ENCODE results near the gene C6orf136. TPM values are rescaled to one million over a fixed set of nuclear protein-coding genes. Genes with fewer than 3 reads are reported as not detected.

C6orf136 gene
- total and polyA plus RNA-seq, 2 donors from 2014 or later: 27.4 to 45.6 TPM

DNA sequence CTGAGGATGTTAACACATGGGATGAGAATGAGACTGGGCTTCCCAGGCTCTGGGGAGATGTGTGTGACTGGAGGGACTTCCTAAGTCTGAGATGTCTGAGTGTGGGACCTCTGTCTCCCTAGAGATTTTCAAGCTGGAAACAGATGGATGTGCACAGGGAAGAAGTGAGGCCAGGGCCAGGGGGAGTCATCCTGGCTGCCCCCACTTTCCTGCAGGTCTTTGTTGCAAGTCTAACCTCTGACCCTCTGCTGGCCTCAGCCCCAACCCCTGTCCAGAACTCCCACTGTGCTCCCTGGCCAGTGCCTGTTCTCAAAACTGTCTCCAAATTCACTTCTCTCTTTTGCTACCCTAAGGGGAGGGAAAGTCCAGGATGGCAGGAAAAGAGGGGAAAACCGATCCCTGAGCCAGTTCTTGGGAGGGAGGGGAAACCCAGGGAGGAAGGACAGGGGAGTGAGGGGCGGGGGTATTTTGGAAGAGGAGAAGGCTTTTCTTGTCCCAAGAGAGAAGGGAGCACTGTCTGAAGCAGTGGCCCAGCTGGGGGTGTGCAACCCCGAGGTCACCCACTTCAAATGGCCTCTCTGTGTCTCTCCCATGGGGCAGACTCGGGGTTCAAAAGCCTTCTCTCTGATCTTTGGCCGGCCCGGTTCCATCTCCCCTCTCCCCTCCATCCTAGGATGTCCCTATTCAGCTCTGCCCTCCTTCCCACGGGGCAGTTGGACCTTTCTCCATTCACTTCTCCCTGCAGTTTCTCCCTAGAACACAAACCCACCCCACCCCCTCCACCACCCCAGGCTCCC, 36.4 kb downstream of the C6orf136 start:
- intact Hi-C loops (cut with DNase I): loop anchor here (5.0 kb wide), 1 partner anchor 39 kb away; the partner anchor contains the start of gene TUBB
- TF ChIP-seq, protein P1, sequence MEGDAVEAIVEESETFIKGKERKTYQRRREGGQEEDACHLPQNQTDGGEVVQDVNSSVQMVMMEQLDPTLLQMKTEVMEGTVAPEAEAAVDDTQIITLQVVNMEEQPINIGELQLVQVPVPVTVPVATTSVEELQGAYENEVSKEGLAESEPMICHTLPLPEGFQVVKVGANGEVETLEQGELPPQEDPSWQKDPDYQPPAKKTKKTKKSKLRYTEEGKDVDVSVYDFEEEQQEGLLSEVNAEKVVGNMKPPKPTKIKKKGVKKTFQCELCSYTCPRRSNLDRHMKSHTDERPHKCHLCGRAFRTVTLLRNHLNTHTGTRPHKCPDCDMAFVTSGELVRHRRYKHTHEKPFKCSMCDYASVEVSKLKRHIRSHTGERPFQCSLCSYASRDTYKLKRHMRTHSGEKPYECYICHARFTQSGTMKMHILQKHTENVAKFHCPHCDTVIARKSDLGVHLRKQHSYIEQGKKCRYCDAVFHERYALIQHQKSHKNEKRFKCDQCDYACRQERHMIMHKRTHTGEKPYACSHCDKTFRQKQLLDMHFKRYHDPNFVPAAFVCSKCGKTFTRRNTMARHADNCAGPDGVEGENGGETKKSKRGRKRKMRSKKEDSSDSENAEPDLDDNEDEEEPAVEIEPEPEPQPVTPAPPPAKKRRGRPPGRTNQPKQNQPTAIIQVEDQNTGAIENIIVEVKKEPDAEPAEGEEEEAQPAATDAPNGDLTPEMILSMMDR (IDR thresholded peaks at IDR 0.05; ENCODE audit: borderline replicate concordance, extremely low read depth, insufficient read depth): no peak
- Histone ChIP-seq H3K9ac (ENCODE audit: low read length in 3 of 3) (peak overlapping the region in 2 of 3 donors; percentile 1 to 80), H3K4me1 (ENCODE audit: control insufficient read depth in 2 of 3, insufficient read depth in 2 of 3, low read depth in 1 of 3, low read length in 3 of 3) (peaks cover 0 to 25% (median 11%) of the 10 kb centered on the region in 3 donors), H3K27ac (ENCODE audit: low read depth in 2 of 2, low read length in 2 of 2) (peak overlapping the region; percentile 79 to 98), H3K36me3 (ENCODE audit: control insufficient read depth in 2 of 3, insufficient read depth in 3 of 3, low read length in 3 of 3) (no peaks in the 10 kb centered on the region), H3K4me3 (ENCODE audit: low read length in 3 of 3) (peak overlapping the region; percentile 5 to 77 (median 67)), H3K27me3 (ENCODE audit: control insufficient read depth, insufficient read depth, low read length) (no peaks in the 10 kb centered on the region), H3K9me3 (ENCODE audit: control insufficient read depth in 2 of 3, insufficient read depth in 1 of 3, low read length in 3 of 3) (no peaks in the 10 kb centered on the region)
- FAIRE-seq (no peak), DNase-seq (peak in 1 of 5 donors; percentile 61)

DNA sequence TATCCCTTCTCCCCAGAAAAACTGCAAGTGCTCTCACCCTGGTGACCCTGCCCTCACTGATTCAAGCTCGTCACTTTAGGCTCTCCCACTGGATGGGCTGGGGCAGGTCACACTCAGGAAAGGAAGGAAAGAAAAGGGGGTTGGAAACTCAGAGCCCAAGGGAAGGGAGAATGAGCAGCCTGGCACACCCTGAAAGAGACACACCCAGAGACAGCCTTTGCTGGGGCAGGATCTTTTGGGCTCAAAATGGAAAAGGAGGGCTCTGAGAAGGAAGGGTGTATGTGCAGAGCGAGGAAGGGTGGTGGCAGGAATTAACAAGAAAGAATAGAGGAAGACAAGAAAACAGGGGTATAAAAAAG, 37.0 kb downstream of the C6orf136 start:
- H3K9me3 ChIP-seq (ENCODE audit: control insufficient read depth in 2 of 3, insufficient read depth in 1 of 3, low read length in 3 of 3): no peaks in the 10 kb centered on the region
- peaks cover 0 to 25% (median 11%) of the 10 kb centered on the region in 3 donors for H3K4me1 ChIP-seq (ENCODE audit: control insufficient read depth in 2 of 3, insufficient read depth in 2 of 3, low read depth in 1 of 3, low read length in 3 of 3)
- TF ChIP-seq, protein P1 (IDR thresholded peaks at IDR 0.05; ENCODE audit: borderline replicate concordance, extremely low read depth, insufficient read depth): no peak
- peak overlapping the region in 1 of 3 donors; percentile 80 for H3K9ac ChIP-seq (ENCODE audit: low read length in 3 of 3)
- peak overlapping the region; percentile 40 to 77 (median 67) for H3K4me3 ChIP-seq (ENCODE audit: low read length in 3 of 3)
- H3K27me3 ChIP-seq (ENCODE audit: control insufficient read depth, insufficient read depth, low read length): no peaks in the 10 kb centered on the region
- H3K36me3 ChIP-seq (ENCODE audit: control insufficient read depth in 2 of 3, insufficient read depth in 3 of 3, low read length in 3 of 3): no peaks in the 10 kb centered on the region
- FAIRE-seq (no peak), DNase-seq (peak in 1 of 5 donors; percentile 70)
- intact Hi-C loops (cut with DNase I): loop anchor here (5.0 kb wide), 1 partner anchor 38 kb away; the partner anchor contains the start of gene TUBB
- peak overlapping the region; percentile 79 to 98 for H3K27ac ChIP-seq (ENCODE audit: low read depth in 2 of 2, low read length in 2 of 2)

DNA sequence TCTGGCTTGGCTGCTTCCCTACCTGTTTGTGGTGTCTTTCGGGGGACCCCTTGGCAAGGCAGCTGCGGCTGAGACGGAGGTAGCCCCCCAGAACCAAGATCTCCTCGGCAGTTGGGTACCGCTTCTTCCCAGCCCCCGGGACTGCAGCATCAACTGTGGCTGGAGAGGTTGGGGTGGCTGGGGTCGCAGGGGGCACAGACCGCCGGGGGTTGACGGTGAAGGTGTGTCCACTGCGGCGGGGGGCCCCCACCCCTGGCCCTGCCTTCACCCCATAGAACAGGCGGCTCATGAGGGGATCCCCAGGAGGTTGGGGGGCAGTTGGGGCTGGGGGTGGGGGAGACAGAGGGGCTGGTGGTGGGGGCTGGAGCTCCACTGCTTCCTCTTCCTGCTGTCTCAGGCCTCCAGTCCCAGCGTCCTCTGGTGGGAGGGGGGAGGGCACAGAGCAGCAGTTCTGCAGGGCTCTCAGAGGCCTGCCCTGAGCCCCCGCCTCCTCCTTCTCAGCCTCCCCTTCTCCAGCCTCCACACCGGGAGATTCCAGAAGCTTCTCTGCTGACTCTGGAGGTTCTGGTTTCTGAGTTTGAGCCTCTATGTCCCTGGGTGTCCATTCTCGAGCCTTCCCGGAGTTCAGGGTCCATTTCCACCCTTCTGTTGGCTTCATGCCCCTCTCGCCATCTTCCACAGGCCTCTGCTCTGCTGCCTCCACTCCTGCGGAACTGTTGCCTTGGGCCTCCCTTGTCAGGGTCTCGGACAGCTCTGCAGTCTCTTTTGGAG, 37.6 kb downstream of the C6orf136 start:
- Histone ChIP-seq H3K9me3 (ENCODE audit: control insufficient read depth in 2 of 3, insufficient read depth in 1 of 3, low read length in 3 of 3) (no peaks in the 10 kb centered on the region), H3K4me1 (ENCODE audit: control insufficient read depth in 2 of 3, insufficient read depth in 2 of 3, low read depth in 1 of 3, low read length in 3 of 3) (peaks cover 0 to 22% (median 11%) of the 10 kb centered on the region in 3 donors), H3K27ac (ENCODE audit: low read depth in 2 of 2, low read length in 2 of 2) (peak overlapping the region; percentile 97 to 98), H3K36me3 (ENCODE audit: control insufficient read depth in 2 of 3, insufficient read depth in 3 of 3, low read length in 3 of 3) (no peaks in the 10 kb centered on the region), H3K9ac (ENCODE audit: low read length in 3 of 3) (peak overlapping the region in 2 of 3 donors; percentile 77 to 94), H3K27me3 (ENCODE audit: control insufficient read depth, insufficient read depth, low read length) (no peaks in the 10 kb centered on the region), H3K4me3 (ENCODE audit: low read length in 3 of 3) (peak overlapping the region; percentile 40 to 77 (median 67))
- FAIRE-seq (no peak), DNase-seq (peak in 2 of 5 donors; percentile 29 to 82)
- intact Hi-C loops (cut with DNase I): loop anchor here (5.0 kb wide), 1 partner anchor 38 kb away; the partner anchor contains the start of gene TUBB
- TF ChIP-seq, protein P1 (IDR thresholded peaks at IDR 0.05; ENCODE audit: borderline replicate concordance, extremely low read depth, insufficient read depth): no peak

Data from kidney (tissue), 14 donors.